ENCODE results near the gene ACBD5. TPM values are rescaled to one million over a fixed set of nuclear protein-coding genes. Genes with fewer than 3 reads are reported as not detected.

ACBD5 gene
- total and polyA plus RNA-seq, 4 donors = 12.6 to 39.7 (median 17.1) TPM

DNA sequence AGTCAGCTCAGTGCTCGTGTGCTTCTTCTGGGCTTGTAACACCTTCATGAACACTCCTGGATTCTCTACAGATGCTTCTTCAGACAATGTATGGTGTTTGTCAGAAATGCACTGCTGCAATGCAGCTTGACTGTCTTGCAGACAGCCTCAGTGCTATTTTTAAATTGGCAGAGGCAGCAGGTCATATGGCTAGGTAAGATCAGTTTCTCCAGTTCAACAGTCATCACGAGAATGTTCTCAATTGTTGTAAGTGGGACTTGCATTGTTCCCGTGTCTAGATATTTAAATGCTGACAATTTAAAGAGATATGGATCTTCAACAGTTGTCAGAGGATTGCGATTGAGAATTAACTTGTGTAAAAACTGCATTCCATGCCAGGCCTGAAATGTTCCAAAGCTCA is 7.6 kb upstream of the ACBD5 start (continued):
- TF ChIP-seq CTCF (IDR thresholded peaks at IDR 0.05; ENCODE audit: low read depth, low read length, missing input control) (no peak), EGR1 (IDR thresholded peaks at IDR 0.05; ENCODE audit: low read depth in 2 of 2) (no peak), YY1 (IDR thresholded peaks at IDR 0.05) (no peak), MAX (IDR thresholded peaks at IDR 0.05) (no peak), ATF3 (IDR thresholded peaks at IDR 0.05) (no peak), FOXA1 (IDR thresholded peaks at IDR 0.05) (no peak), FOXA2 (IDR thresholded peaks at IDR 0.05) (no peak), NR2F2 (IDR thresholded peaks at IDR 0.05) (no peak), HNF4G (IDR thresholded peaks at IDR 0.05) (no peak), TAF1 (conservative IDR thresholded peaks at IDR 0.05) (no peak), SP1 (IDR thresholded peaks at IDR 0.05) (no peak), JUND (IDR thresholded peaks at IDR 0.05) (no peak)

- H3K9me3 ChIP-seq (ENCODE audit: control insufficient read depth in 4 of 4, low read length in 3 of 4) = no peaks in the 10 kb centered on the region
- H3K9ac ChIP-seq (ENCODE audit: low read depth in 1 of 2, low read length in 2 of 2) = no peak overlapping the region
- H3K27me3 ChIP-seq (ENCODE audit: control insufficient read depth in 4 of 4, insufficient read depth in 4 of 4, low read length in 3 of 4) = no peaks in the 10 kb centered on the region
- WGBS = 93% methylated on average over 3 of the region's 3 CpGs
- H3K4me1 ChIP-seq (ENCODE audit: control insufficient read depth in 4 of 4, insufficient read depth in 4 of 4, low read length in 3 of 4) = peaks cover 0 to 6% (median 5%) of the 10 kb centered on the region in 4 donors
- no peak overlapping the region for H3K4me3 ChIP-seq (ENCODE audit: low read depth in 1 of 3, low read length in 3 of 3)
- no peaks in the 10 kb centered on the region for H3K36me3 ChIP-seq (ENCODE audit: control insufficient read depth in 4 of 4, insufficient read depth in 3 of 4, low read depth in 1 of 4, low read length in 3 of 4)
- no peak overlapping the region for H3K27ac ChIP-seq (ENCODE audit: low read depth in 1 of 2, low read length in 2 of 2)
- TF ChIP-seq HNF4G (IDR thresholded peaks at IDR 0.05) (no peak), RXRA (IDR thresholded peaks at IDR 0.05) (no peak), CTCF (IDR thresholded peaks at IDR 0.05; ENCODE audit: low read depth, low read length, missing input control) (no peak), TAF1 (conservative IDR thresholded peaks at IDR 0.05) (no peak), ZBTB33 (IDR thresholded peaks at IDR 0.05) (no peak), YY1 (IDR thresholded peaks at IDR 0.05) (no peak), JUND (IDR thresholded peaks at IDR 0.05) (no peak), RAD21 (IDR thresholded peaks at IDR 0.05) (no peak), NR2F2 (IDR thresholded peaks at IDR 0.05) (no peak), SP1 (IDR thresholded peaks at IDR 0.05) (no peak), FOXA1 (IDR thresholded peaks at IDR 0.05) (no peak), FOXA2 (IDR thresholded peaks at IDR 0.05) (no peak)
- TF ChIP-seq, protein P1, sequence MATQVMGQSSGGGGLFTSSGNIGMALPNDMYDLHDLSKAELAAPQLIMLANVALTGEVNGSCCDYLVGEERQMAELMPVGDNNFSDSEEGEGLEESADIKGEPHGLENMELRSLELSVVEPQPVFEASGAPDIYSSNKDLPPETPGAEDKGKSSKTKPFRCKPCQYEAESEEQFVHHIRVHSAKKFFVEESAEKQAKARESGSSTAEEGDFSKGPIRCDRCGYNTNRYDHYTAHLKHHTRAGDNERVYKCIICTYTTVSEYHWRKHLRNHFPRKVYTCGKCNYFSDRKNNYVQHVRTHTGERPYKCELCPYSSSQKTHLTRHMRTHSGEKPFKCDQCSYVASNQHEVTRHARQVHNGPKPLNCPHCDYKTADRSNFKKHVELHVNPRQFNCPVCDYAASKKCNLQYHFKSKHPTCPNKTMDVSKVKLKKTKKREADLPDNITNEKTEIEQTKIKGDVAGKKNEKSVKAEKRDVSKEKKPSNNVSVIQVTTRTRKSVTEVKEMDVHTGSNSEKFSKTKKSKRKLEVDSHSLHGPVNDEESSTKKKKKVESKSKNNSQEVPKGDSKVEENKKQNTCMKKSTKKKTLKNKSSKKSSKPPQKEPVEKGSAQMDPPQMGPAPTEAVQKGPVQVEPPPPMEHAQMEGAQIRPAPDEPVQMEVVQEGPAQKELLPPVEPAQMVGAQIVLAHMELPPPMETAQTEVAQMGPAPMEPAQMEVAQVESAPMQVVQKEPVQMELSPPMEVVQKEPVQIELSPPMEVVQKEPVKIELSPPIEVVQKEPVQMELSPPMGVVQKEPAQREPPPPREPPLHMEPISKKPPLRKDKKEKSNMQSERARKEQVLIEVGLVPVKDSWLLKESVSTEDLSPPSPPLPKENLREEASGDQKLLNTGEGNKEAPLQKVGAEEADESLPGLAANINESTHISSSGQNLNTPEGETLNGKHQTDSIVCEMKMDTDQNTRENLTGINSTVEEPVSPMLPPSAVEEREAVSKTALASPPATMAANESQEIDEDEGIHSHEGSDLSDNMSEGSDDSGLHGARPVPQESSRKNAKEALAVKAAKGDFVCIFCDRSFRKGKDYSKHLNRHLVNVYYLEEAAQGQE (IDR thresholded peaks at IDR 0.05) = no peak
- DNase-seq (ENCODE audit: low spot score) = no peak
These were observed 6.8 kb upstream of the ACBD5 start for GRCh38 chr10:27247441-27247840.

Data from liver (tissue), 9 donors.